Inflammatory macrophage (primary cell): ENCODE results near the gene FIGN.

Experiments used
- DNase-seq, 2 donors: peaks; one replicate each; pipeline ENCODE4 v3.0.0-alpha.2; 2020 to 2022

Gene FIGN

GRCh38 chr2:163659224-163659623, 76.6 kb downstream of the FIGN start:
- DNase-seq = no peak

GRCh38 chr2:163658556-163658955, 77.3 kb downstream of the FIGN start:
- no peak for DNase-seq

GRCh38 chr2:163657281-163657656, 78.5 kb downstream of the FIGN start:
- DNase-seq = no peak

GRCh38 chr2:163656622-163657280, 79.1 kb downstream of the FIGN start:
- DNase-seq = no peak

GRCh38 chr2:163655667-163656066, 80.1 kb downstream of the FIGN start:
- no peak for DNase-seq

GRCh38 chr2:163652751-163653150, 83.1 kb downstream of the FIGN start:
- no peak for DNase-seq

GRCh38 chr2:163649080-163649479, 86.7 kb downstream of the FIGN start:
- no peak for DNase-seq

GRCh38 chr2:163647300-163647699, 88.5 kb downstream of the FIGN start:
- no peak for DNase-seq

- no peak for DNase-seq
Measured at GRCh38 chr2:163646687-163647086, 89.1 kb downstream of the FIGN start.

- DNase-seq = no peak
Measured at GRCh38 chr2:163644238-163644637, 91.6 kb downstream of the FIGN start.

GRCh38 chr2:163641986-163642385, 93.8 kb downstream of the FIGN start:
- no peak for DNase-seq

GRCh38 chr2:163640542-163641193, 95.1 kb downstream of the FIGN start:
- no peak for DNase-seq

- DNase-seq = no peak
Measured at GRCh38 chr2:163637871-163638270, 97.9 kb downstream of the FIGN start.

- no peak for DNase-seq
Measured at GRCh38 chr2:163633291-163633690, 102.5 kb downstream of the FIGN start.

GRCh38 chr2:163630836-163631235, 105.0 kb downstream of the FIGN start:
- no peak for DNase-seq

GRCh38 chr2:163626639-163627109, 109.1 kb downstream of the FIGN start:
- DNase-seq = no peak

- DNase-seq = no peak
Measured at GRCh38 chr2:163626208-163626607, 109.6 kb downstream of the FIGN start.

GRCh38 chr2:163625632-163626031, 110.2 kb downstream of the FIGN start:
- DNase-seq = no peak

GRCh38 chr2:163621445-163622004, 114.3 kb downstream of the FIGN start:
- DNase-seq = no peak

- no peak for DNase-seq
Measured at GRCh38 chr2:163617517-163617916, 118.3 kb downstream of the FIGN start.

- DNase-seq = no peak
Measured at GRCh38 chr2:163613266-163613731, 122.5 kb downstream of the FIGN start.

GRCh38 chr2:163612332-163612731, 123.5 kb downstream of the FIGN start:
- no peak for DNase-seq

GRCh38 chr2:163611557-163611906, 124.3 kb downstream of the FIGN start:
- DNase-seq = no peak
